GM20431 (cell line): ENCODE data around the gene ZNF429.
"Not testable (repeated sequence)": the region's sequence is repeated elsewhere in the genome, so short reads cannot be mapped to it uniquely, and the experiment has no call there.

ENCODE experiments used
- in situ Hi-C: fragments of 300-500 bp; cut with MseI, MboI; formaldehyde crosslinking; loops from one replicate; pipeline ENCODE4 v1.15.0; 2020; ENCODE audit warnings: low sequenced_read_pairs; ENCODE audit not compliant: unreplicated experiment

ZNF429 gene

GRCh38 chr19:21511058-21511457 lies 5.7 kb downstream of the ZNF429 start:
- in situ Hi-C loops: not testable (repeated sequence)

- in situ Hi-C loops: not testable (repeated sequence)
These were observed 7.2 kb downstream of the ZNF429 start for GRCh38 chr19:21512609-21513008.

- in situ Hi-C loops: no loop called here
These were observed 8.2 kb downstream of the ZNF429 start for GRCh38 chr19:21513651-21514050.

- in situ Hi-C loops: no loop called here
These were observed 14.1 kb downstream of the ZNF429 start for GRCh38 chr19:21519488-21519887.

- in situ Hi-C loops: no loop called here
These were observed 27.5 kb downstream of the ZNF429 start for GRCh38 chr19:21532904-21533303.

- in situ Hi-C loops: not testable (repeated sequence)
These were observed 31.4 kb downstream of the ZNF429 start for GRCh38 chr19:21536741-21537290.

GRCh38 chr19:21559444-21559843 lies 54.0 kb downstream of the ZNF429 start:
- in situ Hi-C loops: no loop called here

GRCh38 chr19:21564406-21564805 lies 59.0 kb downstream of the ZNF429 start:
- in situ Hi-C loops: no loop called here

- in situ Hi-C loops: no loop called here
These were observed 60.7 kb downstream of the ZNF429 start for GRCh38 chr19:21566073-21566472.

GRCh38 chr19:21567806-21568205 lies 62.4 kb downstream of the ZNF429 start:
- in situ Hi-C loops: not testable (repeated sequence)

- in situ Hi-C loops: no loop called here
These were observed 63.6 kb downstream of the ZNF429 start for GRCh38 chr19:21568816-21569493.

- in situ Hi-C loops: no loop called here
These were observed 64.1 kb downstream of the ZNF429 start for GRCh38 chr19:21569494-21569865.

- in situ Hi-C loops: no loop called here
These were observed 65.9 kb downstream of the ZNF429 start for GRCh38 chr19:21571316-21571715.

GRCh38 chr19:21574607-21575006 lies 69.2 kb downstream of the ZNF429 start:
- in situ Hi-C loops: no loop called here

- in situ Hi-C loops: no loop called here
These were observed 71.1 kb downstream of the ZNF429 start for GRCh38 chr19:21576481-21576880.

GRCh38 chr19:21580101-21580500 lies 74.7 kb downstream of the ZNF429 start:
- in situ Hi-C loops: no loop called here

GRCh38 chr19:21580818-21581217 lies 75.4 kb downstream of the ZNF429 start:
- in situ Hi-C loops: no loop called here

- in situ Hi-C loops: no loop called here
These were observed 76.3 kb downstream of the ZNF429 start for GRCh38 chr19:21581646-21582240.

- in situ Hi-C loops: no loop called here
These were observed 79.1 kb downstream of the ZNF429 start for GRCh38 chr19:21584537-21584936.

- in situ Hi-C loops: no loop called here
These were observed 80.0 kb downstream of the ZNF429 start for GRCh38 chr19:21585281-21585890.
